Measurements from ENCODE around the gene PRKAR2A. TPM values are rescaled to one million over a fixed set of nuclear protein-coding genes. Genes with fewer than 3 reads are reported as not detected.

PRKAR2A gene
- total and polyA plus RNA-seq, 9 of the 15 experiments (the other 6 are each of a cell fraction or from before 2014, with no cell fraction given), result 15.9 to 84.5 (median 37.6) TPM

GRCh38 chr3:48747015-48747615, 100.6 kb downstream of the PRKAR2A start:
- H3K4me1 ChIP-seq (replicated peaks in 1 of 2; ENCODE audit: control insufficient read depth in 2 of 2, insufficient read depth in 2 of 2, low read length in 2 of 2), result peaks cover 0 to 5% of the 10 kb centered on the region in 2 experiments; a peak in 3 of 5 replicates
- H3K27me3 ChIP-seq (ENCODE audit: control insufficient read depth in 2 of 2, insufficient read depth in 2 of 2, low read length in 2 of 2), result no peaks in the 10 kb centered on the region
- no peaks in the 10 kb centered on the region for H3K9me3 ChIP-seq (replicated peaks; ENCODE audit: control insufficient read depth, insufficient read depth, low read depth, low read length)
- no peaks in the 10 kb centered on the region for H3K79me2 ChIP-seq (ENCODE audit: control insufficient read depth, insufficient read depth, low read length)
- H3K9ac ChIP-seq (ENCODE audit: insufficient read depth in 1 of 2, low read depth in 2 of 2, low read length in 2 of 2), result no peak overlapping the region
- ChIA-PET POLR2A (interaction anchor here (0.8 to 1.4 kb wide), 2 partner anchors 11 to 13 kb away, joined by 3 to 5 read pairs; no protein-coding TSS in a partner anchor), CTCF (ENCODE audit: low intra/inter-chr PET ratio) (no interaction called here)
- no peak overlapping the region for H3K4me3 ChIP-seq
- H2AFZ ChIP-seq (ENCODE audit: low read depth, low read length), result no peak overlapping the region
- 64% methylated on average over 4 of the region's 4 CpGs for WGBS (ENCODE audit: insufficient coverage, low coverage, missing lambda C conversion rate)
- BruUV-seq (replicated peaks), result no TSS peak
- in situ Hi-C loops (cut with MboI) (no loop called here), intact Hi-C loops (cut with micrococcal nuclease) (no loop called here)
- no peak overlapping the region for H3K4me2 ChIP-seq (ENCODE audit: insufficient read depth, low read length)
- no peak overlapping the region for H3K27ac ChIP-seq (ENCODE audit: extremely low read depth, low read depth, low read length)
- DNase-seq (ENCODE audit: extremely low read depth in 1 of 4, low spot score in 3 of 4) (no peak), FAIRE-seq (no peak), ATAC-seq (no peak)
- peaks cover 28% of the 10 kb centered on the region; the same call in 1 of the 3 replicates for H3K36me3 ChIP-seq (ENCODE audit: control insufficient read depth, insufficient read depth, low read length)
- no peaks in the 10 kb centered on the region for H4K20me1 ChIP-seq (replicated peaks; ENCODE audit: control insufficient read depth, insufficient read depth, low read length)
- TF ChIP-seq FOXM1 (IDR thresholded peaks at IDR 0.05; ENCODE audit: low read depth) (no peak), FOXM1 (CRISPR knock-in tag; IDR thresholded peaks at IDR 0.05; ENCODE audit: low read depth) (no peak)
- no peaks in the 10 kb centered on the region for H3K9me1 ChIP-seq (ENCODE audit: control insufficient read depth, insufficient read depth, low read length)

DNA sequence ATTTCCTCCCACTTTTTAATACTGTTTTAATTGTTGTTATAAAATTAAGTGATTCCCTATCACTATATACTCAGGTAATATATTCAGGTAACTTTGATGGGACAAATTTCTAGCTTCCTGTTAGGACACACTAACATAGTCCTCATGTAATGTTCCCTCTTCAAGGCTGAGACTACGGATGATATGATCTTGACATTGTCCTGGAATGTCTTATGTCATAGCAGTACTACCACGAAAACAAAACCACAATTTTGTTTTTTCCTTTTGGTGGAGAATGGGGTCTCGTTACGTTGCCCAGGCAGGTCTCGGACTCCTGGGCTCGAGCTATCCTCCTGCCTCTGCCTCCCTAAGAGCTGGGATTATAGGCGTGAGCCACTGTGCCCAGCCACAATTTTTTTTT, 103.9 kb downstream of the PRKAR2A start:
- Histone ChIP-seq H3K9me3 (replicated peaks; ENCODE audit: control insufficient read depth, insufficient read depth, low read depth, low read length) (no peaks in the 10 kb centered on the region), H3K4me1 (replicated peaks in 1 of 2; ENCODE audit: control insufficient read depth in 2 of 2, insufficient read depth in 2 of 2, low read length in 2 of 2) (peaks cover 7 to 17% of the 10 kb centered on the region in 2 experiments; a peak in 4 of 5 replicates), H4K20me1 (replicated peaks; ENCODE audit: control insufficient read depth, insufficient read depth, low read length) (no peaks in the 10 kb centered on the region), H3K4me2 (ENCODE audit: insufficient read depth, low read length) (no peak overlapping the region), H3K27me3 (ENCODE audit: control insufficient read depth in 2 of 2, insufficient read depth in 2 of 2, low read length in 2 of 2) (no peaks in the 10 kb centered on the region), H3K36me3 (ENCODE audit: control insufficient read depth, insufficient read depth, low read length) (peaks cover 9% of the 10 kb centered on the region; the same call in 1 of the 3 replicates), H3K4me3 (no peak overlapping the region), H3K79me2 (ENCODE audit: control insufficient read depth, insufficient read depth, low read length) (no peaks in the 10 kb centered on the region), H3K9me1 (ENCODE audit: control insufficient read depth, insufficient read depth, low read length) (no peaks in the 10 kb centered on the region), H3K27ac (ENCODE audit: extremely low read depth, low read depth, low read length) (no peak overlapping the region), H2AFZ (ENCODE audit: low read depth, low read length) (no peak overlapping the region), H3K9ac (ENCODE audit: insufficient read depth in 1 of 2, low read depth in 2 of 2, low read length in 2 of 2) (no peak overlapping the region)
- in situ Hi-C loops (cut with MboI), result no loop called here
- DNase-seq (ENCODE audit: extremely low read depth in 1 of 4, low spot score in 3 of 4) (peak in 1 of 4 experiments; percentile 16), FAIRE-seq (no peak), ATAC-seq (no peak)
- BruUV-seq (replicated peaks), result no TSS peak
- CTCF ChIA-PET (ENCODE audit: low intra/inter-chr PET ratio), result no interaction called here
- intact Hi-C loops (cut with micrococcal nuclease), result loop anchor here (5.0 kb wide), 2 partner anchors 104 to 174 kb away; partner anchors contain the start of genes ARIH2 and PRKAR2A
- POLR2A ChIA-PET, result interaction anchor here (0.7 to 1.6 kb wide), 4 partner anchors 14 to 175 kb away, joined by 4 to 8 read pairs (median 6); no protein-coding TSS in a partner anchor
- WGBS (ENCODE audit: insufficient coverage, low coverage, missing lambda C conversion rate), result 35% methylated on average over 3 of the region's 7 CpGs
- TF ChIP-seq MIER1 (IDR thresholded peaks at IDR 0.05; ENCODE audit: low read depth) (no peak), ZNF707 (CRISPR knock-in tag; conservative IDR thresholded peaks at IDR 0.05) (no peak)
- TF ChIP-seq, protein P1, sequence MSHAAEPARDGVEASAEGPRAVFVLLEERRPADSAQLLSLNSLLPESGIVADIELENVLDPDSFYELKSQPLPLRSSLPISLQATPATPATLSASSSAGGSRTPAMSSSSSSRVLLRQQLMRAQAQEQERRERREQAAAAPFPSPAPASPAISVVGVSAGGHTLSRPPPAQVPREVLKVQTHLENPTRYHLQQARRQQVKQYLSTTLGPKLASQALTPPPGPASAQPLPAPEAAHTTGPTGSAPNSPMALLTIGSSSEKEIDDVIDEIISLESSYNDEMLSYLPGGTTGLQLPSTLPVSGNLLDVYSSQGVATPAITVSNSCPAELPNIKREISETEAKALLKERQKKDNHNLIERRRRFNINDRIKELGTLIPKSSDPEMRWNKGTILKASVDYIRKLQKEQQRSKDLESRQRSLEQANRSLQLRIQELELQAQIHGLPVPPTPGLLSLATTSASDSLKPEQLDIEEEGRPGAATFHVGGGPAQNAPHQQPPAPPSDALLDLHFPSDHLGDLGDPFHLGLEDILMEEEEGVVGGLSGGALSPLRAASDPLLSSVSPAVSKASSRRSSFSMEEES (CRISPR knock-in tag; IDR thresholded peaks at IDR 0.05), result no peak

Measured in K562 (cell line).